ENCODE measurements around the gene NIPSNAP3A. TPM values are rescaled to one million over a fixed set of nuclear protein-coding genes. Genes with fewer than 3 reads are reported as not detected.

The NIPSNAP3A gene
- total RNA-seq, 6 experiments from 2014 or later = 11.5 to 17.0 (median 14.6) TPM

DNA sequence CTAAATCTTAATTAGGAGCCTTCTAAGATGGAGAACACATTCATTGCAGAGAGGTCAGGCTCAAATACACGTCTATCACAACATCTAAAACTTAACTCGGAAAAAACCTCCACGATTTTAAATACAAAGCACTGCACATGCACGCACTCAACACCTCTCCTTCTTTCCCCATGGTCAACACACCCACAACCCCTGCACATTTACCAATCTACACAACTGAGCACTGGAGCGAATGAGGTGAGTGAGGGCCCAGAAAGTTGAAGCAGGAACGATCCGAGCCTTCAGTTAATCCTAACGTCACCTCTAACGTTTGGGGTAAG lies 278 bp upstream of the NIPSNAP3A start:
- Mint-ChIP-seq H3K4me3 (peak overlapping the region; percentile 95), H3K4me1 (ENCODE audit: low read depth) (peaks cover 43% of the 10 kb centered on the region), H3K9me3 (no peaks in the 10 kb centered on the region), H3K27me3 (ENCODE audit: insufficient read depth) (no peaks in the 10 kb centered on the region), H3K36me3 (ENCODE audit: low read depth) (0 out of 2 replicates have a peak, but pooled peaks cover 4% of the 10 kb centered on the region), H3K27ac (peak overlapping the region; percentile 95)
- TF ChIP-seq, protein P1, sequence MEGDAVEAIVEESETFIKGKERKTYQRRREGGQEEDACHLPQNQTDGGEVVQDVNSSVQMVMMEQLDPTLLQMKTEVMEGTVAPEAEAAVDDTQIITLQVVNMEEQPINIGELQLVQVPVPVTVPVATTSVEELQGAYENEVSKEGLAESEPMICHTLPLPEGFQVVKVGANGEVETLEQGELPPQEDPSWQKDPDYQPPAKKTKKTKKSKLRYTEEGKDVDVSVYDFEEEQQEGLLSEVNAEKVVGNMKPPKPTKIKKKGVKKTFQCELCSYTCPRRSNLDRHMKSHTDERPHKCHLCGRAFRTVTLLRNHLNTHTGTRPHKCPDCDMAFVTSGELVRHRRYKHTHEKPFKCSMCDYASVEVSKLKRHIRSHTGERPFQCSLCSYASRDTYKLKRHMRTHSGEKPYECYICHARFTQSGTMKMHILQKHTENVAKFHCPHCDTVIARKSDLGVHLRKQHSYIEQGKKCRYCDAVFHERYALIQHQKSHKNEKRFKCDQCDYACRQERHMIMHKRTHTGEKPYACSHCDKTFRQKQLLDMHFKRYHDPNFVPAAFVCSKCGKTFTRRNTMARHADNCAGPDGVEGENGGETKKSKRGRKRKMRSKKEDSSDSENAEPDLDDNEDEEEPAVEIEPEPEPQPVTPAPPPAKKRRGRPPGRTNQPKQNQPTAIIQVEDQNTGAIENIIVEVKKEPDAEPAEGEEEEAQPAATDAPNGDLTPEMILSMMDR (IDR thresholded peaks at IDR 0.05) = no peak
- DNase-seq = no peak

DNA sequence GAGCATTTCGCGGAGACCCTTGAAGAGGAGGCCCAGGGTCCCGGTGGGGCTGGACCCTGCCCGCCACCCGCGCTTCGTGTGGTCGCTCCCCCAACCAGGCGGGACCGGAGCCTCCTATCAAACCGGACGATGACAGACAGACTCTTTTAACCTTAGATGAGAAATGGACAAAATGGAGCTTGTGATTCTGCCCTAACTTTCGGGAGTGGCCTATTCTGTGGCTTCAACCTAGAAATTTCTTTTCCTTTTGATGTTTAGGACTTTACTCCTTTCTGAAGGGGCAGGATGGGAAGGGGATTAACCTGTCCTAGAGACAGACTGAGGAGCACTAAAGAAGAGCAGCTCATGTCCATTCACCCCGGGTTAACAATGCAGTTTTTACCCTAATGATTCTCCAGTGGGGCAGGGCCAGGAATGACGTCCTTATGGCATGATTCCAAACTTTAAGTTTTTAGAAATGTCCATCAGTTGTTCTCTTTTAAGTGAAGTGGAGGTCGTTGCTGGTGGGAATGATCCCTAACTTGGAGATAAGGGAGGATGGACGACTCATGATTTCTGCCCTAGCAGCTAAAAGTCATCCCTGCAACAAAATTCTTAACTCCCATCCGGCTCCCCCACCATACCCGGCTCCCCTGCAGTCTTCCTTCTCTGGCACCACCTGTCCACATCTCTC lies 1.0 kb downstream of the NIPSNAP3A start:
- peak overlapping the region; percentile 95 for H3K4me3 Mint-ChIP-seq
- DNase-seq = no peak
- 0 out of 2 replicates have a peak, but pooled peaks cover 8% of the 10 kb centered on the region for H3K36me3 Mint-ChIP-seq (ENCODE audit: low read depth)
- H3K27ac Mint-ChIP-seq = peak overlapping the region; percentile 95
- TF ChIP-seq, protein P1 (IDR thresholded peaks at IDR 0.05) = no peak
- no peaks in the 10 kb centered on the region for H3K9me3 Mint-ChIP-seq
- H3K27me3 Mint-ChIP-seq (ENCODE audit: insufficient read depth) = no peaks in the 10 kb centered on the region
- H3K4me1 Mint-ChIP-seq (ENCODE audit: low read depth) = peaks cover 38% of the 10 kb centered on the region

DNA sequence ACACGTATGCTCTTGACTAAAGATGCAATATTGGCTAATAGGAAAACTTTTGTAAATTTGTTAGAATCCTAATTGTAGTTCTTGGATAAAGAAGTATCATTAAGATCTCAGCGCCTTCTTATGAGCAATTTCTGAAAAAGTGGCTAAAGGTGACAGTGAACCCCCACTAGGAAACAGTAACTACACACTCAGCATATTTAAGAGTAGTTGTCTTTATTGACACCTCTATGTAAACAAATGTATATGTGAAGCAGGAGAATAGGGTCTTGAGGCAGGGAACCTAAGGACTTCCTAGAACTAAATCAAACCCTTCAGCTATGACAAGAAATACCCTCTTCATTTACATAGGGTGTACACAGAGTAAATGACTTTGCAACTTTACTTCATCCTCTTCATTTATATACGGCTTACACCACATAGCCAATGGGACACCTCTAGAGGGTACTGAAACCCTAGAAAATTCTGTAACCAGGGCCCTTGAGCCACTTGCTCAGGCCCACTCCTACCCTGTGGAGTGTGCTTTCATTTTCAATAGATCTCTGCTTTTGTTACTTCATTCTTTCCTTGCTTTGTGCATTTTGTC lies 2.8 kb downstream of the NIPSNAP3A start:
- 0 out of 2 replicates have a peak, but pooled peaks cover 8% of the 10 kb centered on the region for H3K36me3 Mint-ChIP-seq (ENCODE audit: low read depth)
- TF ChIP-seq, protein P1 (IDR thresholded peaks at IDR 0.05) = no peak
- H3K4me3 Mint-ChIP-seq = no peak overlapping the region
- H3K9me3 Mint-ChIP-seq = no peaks in the 10 kb centered on the region
- H3K27me3 Mint-ChIP-seq (ENCODE audit: insufficient read depth) = no peaks in the 10 kb centered on the region
- no peak overlapping the region for H3K27ac Mint-ChIP-seq
- DNase-seq = no peak
- peaks cover 38% of the 10 kb centered on the region for H3K4me1 Mint-ChIP-seq (ENCODE audit: low read depth)

DNA sequence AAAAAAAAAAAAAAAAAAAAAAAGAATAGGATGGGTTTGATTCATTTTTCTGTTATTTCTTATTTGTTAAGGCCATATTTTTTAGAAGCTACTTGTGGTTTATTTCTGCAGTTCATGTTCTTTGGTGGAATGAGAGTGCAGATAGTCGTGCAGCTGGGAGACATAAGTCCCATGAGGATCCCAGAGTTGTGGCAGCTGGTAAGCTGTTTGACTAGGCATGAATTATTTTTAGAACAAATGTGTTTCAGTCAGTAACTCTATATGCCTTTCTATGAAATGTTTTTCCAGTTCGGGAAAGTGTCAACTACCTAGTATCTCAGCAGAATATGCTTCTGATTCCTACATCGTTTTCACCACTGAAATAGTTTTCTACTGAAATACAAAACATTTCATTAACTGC lies 11.5 kb downstream of the NIPSNAP3A start:
- Mint-ChIP-seq H3K27ac (no peak overlapping the region), H3K4me3 (no peak overlapping the region), H3K9me3 (no peaks in the 10 kb centered on the region), H3K27me3 (ENCODE audit: insufficient read depth) (no peaks in the 10 kb centered on the region), H3K4me1 (ENCODE audit: low read depth) (peaks cover 6% of the 10 kb centered on the region; the same call in 1 of the 2 replicates), H3K36me3 (ENCODE audit: low read depth) (peaks cover 3% of the 10 kb centered on the region; the same call in 1 of the 2 replicates)
- TF ChIP-seq, protein P1 (IDR thresholded peaks at IDR 0.05) = no peak
- no peak for DNase-seq

DNA sequence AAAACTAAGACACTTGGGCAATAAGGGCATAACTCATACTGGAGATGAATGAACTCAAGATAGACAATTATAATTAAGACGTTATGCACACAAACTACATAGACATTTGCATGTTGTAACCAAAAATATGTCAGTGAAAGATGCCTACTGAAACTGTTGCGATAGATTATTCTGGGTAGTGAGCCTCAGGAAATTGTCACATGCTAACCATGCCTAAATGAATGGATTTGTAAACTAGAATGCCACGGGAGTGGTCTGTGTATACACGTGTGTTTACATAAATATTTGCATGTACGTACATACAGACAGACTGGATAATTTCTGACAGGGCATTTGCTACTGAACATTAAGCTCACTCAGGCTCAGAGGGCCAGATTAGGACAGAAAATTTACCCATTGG lies 17.7 kb downstream of the NIPSNAP3A start:
- Mint-ChIP-seq H3K27me3 (ENCODE audit: insufficient read depth) (no peaks in the 10 kb centered on the region), H3K9me3 (no peaks in the 10 kb centered on the region), H3K4me3 (peak overlapping the region; percentile 88), H3K36me3 (ENCODE audit: low read depth) (no peaks in the 10 kb centered on the region; the same call in 1 of the 2 replicates), H3K4me1 (ENCODE audit: low read depth) (peaks cover 6% of the 10 kb centered on the region; the same call in 1 of the 2 replicates), H3K27ac (no peak overlapping the region)
- TF ChIP-seq, protein P1 (IDR thresholded peaks at IDR 0.05) = no peak
- DNase-seq = no peak
